GM18873 (cell line): ENCODE data around the gene AP3B2.
"Not testable (repeated sequence)": the region's sequence is repeated elsewhere in the genome, so short reads cannot be mapped to it uniquely, and the experiment has no call there.

ENCODE experiments used
- ATAC-seq: cut with Tn5 transposase; IDR thresholded peaks from one replicate; pipeline ENCODE4 v1.9.1; 2021; ENCODE audit warnings: mild to moderate bottlenecking, moderate library complexity, moderate number of reproducible peaks; ENCODE audit not compliant: unreplicated experiment, low FRiP score

The AP3B2 gene, protein sequence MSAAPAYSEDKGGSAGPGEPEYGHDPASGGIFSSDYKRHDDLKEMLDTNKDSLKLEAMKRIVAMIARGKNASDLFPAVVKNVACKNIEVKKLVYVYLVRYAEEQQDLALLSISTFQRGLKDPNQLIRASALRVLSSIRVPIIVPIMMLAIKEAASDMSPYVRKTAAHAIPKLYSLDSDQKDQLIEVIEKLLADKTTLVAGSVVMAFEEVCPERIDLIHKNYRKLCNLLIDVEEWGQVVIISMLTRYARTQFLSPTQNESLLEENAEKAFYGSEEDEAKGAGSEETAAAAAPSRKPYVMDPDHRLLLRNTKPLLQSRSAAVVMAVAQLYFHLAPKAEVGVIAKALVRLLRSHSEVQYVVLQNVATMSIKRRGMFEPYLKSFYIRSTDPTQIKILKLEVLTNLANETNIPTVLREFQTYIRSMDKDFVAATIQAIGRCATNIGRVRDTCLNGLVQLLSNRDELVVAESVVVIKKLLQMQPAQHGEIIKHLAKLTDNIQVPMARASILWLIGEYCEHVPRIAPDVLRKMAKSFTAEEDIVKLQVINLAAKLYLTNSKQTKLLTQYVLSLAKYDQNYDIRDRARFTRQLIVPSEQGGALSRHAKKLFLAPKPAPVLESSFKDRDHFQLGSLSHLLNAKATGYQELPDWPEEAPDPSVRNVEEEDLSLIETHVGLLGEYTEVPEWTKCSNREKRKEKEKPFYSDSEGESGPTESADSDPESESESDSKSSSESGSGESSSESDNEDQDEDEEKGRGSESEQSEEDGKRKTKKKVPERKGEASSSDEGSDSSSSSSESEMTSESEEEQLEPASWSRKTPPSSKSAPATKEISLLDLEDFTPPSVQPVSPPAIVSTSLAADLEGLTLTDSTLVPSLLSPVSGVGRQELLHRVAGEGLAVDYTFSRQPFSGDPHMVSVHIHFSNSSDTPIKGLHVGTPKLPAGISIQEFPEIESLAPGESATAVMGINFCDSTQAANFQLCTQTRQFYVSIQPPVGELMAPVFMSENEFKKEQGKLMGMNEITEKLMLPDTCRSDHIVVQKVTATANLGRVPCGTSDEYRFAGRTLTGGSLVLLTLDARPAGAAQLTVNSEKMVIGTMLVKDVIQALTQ

DNA sequence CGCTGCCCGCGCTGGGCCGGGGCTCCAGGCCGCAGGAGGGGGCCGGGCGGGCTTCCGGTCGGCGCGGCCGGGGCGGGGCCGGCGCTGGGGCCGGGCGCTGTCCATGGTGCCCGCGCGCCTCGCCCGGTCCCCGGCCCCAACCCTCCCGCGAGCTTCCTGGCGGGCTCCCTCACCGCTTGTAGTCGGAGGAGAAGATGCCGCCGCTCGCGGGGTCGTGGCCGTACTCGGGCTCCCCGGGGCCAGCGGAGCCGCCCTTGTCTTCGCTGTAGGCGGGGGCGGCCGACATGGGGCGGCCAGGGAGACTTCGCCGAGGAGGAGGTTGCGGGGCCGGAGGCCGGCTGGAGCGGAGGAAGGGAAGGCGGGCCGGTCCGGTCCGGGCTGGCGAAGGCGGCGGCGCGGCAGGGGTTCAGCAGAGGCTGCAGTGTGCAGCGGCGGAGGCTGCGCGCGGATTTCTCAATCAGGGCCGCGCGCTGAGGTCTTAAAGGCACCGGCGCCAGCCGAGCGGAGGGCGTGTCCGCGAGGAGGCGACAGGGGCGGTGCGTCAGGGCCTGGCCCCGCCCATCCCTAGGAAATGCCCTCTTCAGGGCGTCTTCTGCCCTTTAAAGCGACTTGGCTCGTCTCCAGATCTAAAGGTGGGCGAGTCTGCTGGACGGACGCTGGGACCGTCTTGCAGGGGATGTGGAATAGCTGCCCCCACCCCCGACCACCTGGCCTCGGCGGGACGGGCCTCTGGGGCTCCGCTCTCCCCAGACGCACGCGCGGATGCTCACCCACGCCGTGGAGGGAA lies at the start of gene AP3B2:
TSS of gene AP3B2 (minus strand) at position 455 of the 787 bp plus-strand sequence. CDS start at position 286, 169 bp downstream.
- ATAC-seq = no peak

DNA sequence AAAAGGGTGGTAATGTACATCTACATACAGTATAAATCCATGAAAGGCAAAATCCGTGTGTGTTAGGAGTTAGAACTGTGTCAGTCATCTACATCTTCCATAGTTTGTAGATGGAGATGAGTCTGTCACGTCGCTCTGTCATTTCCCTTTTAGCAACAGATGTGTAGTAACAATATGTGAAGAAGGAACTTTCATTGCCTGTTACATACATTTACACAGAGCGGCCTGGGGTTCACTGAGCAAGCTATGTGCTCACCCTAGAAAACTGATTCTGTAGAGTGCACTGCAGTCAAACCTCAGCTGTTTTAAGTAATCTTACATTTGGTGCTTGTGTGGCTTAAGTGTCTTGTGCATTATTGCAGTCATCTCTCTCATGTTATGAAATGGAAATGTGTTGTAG lies 41.6 kb upstream of the AP3B2 start:
- no peak for ATAC-seq

DNA sequence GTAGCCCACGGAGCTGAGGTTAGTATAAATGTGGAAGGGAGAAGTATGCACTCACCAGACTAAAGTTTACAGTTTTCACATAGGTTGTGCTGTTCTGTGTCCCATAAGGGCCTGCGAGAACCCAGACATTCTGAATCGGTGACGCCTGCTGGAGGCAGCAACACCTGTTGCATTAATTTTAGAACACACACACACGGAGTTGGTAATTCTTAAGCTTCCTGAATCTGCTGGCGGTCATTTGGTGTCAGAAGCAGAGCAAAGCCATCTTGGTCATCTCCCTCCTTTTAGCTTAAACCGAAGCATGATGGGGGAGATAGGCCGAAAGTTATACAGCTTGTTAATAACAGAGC lies 41.1 kb upstream of the AP3B2 start:
- peak; percentile 21 for ATAC-seq

DNA sequence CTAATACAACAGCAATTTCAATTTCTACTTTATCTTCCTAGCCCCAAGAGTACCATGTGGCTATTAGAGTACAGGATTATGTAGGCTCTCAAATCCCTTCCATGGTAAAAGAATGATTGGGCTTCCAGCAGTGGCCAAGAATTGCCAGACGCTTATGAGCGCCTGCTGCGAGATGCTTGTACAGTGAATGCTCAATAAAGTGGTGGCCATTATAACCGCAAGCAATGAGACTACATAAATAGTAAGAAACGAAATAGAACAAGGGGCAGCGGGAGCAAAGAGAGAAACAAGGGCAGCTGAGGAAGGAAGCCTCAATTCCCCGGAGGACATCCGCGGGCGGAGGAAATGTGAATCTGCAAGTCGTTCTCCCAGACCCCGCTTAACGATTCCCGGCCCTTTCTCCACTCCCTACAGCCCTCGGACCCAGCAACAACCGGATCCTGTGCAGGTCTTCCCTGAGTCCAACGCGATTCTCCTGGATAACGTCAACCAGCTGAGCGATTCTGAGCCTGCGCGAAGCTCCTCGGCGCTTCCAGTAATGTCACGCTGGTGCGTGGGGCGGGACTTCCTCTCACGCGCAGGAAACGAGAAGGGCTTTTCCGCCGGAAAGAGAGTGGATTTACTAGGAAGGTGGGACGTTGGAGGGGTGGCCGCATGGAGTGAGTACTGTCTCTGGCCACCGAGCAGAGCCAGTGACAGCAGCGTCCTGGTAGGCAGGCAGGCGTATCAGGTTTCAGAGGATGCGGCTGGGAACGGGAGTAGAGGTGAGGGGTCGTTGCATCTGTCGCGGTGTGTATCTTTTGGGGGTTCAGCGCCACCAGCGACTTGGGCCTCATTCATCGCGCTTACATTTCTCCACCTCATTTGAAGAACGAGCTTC lies 40.5 kb upstream of the AP3B2 start:
- peak; percentile 66 for ATAC-seq

DNA sequence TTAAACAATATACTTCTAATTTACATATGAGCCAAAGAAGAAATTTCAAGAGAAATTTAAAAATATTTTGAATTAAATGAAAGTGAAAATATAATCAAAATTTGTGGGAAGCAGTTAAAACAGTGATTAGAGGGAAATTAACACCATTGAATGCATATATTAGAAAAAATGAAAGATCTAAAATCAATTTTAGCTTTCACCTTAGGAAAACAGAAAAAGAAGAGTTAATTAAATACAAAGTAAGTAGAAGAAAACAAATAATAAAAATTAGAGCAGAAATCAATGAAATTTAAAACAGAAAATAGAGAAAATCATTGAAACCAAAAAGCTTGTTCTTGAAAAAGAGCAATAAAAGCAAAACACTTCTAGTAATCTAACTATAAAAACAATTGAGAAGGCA lies 38.6 kb upstream of the AP3B2 start:
- no peak for ATAC-seq

DNA sequence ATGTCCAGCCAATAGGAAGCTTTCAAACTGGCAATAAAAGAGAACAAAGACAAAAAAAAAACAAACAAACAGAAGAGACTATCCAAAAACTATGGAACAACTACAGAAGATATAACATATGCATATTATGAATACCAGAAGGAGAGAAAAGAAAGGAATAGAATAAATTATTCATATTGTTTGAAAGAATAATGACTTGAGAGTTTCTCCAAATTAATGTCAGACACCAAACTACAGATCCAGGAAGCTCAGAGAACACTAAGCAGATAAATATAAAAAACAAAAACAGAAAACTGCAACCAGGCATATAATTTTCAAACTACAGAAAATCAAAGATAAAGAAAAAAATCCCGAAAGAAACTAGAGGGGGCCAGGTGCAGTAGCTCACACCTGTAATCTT lies 34.1 kb upstream of the AP3B2 start:
- no peak for ATAC-seq

DNA sequence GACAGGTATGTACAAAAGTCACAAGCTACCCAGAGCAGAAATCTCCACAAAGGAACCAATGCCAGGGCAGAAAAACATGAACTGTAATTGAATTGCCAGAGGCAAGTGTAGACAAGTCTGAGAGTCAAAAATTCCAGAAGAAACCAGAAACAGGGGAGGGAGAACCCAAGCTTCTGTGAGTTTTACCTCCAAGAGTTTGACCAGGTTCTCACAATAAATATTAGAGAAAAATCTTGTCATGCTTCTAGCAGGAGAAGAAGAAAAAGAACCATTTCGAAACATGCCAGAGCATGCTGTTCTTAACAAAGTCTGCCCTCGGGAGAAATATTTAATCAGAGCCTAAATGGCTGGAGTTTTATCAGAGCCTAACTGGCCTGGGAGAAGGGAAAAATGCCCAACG lies 32.5 kb upstream of the AP3B2 start:
- ATAC-seq = no peak

DNA sequence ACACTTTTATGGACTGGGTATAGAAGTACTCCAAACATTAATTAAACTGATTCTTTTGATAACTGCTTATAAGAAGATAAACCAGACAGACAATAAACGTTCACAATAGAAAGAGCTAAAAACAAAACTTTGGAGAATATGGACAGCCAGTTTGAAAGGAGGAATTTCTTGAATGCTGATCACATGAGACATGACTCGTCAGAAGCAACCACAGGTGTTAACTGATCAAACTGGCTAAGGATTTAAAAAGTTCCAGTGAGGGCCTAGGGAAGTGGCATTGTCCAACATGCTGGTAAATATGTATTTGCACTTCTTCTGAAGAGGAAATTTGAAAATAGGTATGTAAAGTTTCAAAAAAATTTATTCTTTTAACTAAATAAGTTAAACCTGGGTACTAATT lies 29.4 kb upstream of the AP3B2 start:
- ATAC-seq = no peak

DNA sequence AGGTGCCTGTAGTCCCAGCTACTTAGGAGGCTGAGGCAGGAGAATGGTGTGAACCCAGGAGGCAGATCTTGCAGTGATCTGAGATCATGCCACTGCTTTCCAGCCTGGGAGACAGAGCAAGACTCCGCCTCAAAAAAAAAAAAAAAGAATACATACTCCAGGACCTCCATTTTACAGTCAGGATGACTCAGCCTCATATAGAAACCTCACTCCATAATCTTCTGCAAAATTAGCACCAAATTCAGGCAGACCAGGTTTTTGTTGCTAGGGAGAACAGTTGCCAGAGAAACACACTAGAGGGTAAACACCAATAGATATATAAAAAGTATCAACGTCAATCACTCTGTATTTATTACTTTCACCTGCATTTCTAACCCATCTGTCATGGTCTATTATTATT lies 28.3 kb upstream of the AP3B2 start:
- no peak for ATAC-seq

DNA sequence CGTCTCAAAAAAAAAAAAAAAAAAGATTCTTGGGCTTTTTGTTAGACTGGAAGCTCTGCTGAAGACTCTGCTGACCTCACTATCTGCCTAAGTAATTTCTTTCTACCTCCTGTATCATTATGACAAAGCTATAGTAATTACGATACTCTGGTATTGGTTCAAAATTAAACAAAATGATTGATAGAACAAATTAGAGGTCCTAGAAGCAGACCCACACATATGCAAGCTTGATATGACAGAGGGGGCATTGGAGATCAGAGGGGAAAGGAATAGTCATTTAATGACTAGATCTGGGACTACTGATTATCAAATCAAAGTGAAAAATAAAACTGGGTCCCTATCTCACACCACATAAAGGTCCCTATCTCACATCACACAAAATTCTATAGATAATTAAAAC lies 21.9 kb upstream of the AP3B2 start:
- no peak for ATAC-seq

DNA sequence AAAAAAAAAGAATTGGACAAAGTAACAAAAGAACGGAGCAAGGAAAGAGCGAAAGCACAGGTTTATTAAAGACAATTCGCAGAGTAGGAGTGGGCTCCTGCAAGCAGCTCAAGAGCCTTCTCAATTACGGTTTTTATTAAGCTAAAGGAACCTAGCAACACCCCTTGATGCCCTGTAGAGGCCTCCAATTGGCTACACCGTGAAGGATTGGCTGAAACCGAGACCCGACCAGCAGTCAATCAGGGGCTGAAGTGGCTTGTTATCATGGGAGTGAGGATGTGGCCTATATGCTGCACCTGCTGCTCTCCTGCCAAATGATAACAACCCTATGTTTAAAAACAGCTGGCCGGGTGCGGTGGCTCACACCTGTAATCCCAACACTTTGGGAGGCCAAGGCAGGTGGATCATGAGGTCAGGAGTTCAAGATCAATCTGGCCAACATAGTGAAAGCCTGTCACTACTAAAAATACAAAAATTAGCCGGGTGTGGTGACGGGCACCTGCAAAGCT lies 20.4 kb upstream of the AP3B2 start:
- no peak for ATAC-seq

DNA sequence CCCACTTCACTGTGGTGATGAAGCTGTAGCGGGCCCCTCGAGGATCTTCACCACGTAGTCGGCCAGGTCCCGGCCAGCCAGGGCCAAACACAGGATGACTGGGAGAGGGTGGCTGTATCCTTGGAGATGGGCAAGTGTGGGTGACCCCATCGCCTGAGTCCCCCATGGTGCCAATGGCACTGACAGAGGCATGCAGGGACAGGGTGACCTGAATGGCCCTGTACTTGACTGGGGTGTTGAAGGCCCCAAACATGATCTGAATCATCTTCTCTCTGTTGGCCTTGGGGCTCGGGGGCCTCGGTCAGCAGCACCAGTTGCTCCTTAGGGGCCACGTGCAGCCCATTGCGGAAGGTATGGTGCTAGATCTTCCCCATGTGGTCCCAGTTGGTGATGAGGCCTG lies 17.1 kb upstream of the AP3B2 start:
- no peak for ATAC-seq

DNA sequence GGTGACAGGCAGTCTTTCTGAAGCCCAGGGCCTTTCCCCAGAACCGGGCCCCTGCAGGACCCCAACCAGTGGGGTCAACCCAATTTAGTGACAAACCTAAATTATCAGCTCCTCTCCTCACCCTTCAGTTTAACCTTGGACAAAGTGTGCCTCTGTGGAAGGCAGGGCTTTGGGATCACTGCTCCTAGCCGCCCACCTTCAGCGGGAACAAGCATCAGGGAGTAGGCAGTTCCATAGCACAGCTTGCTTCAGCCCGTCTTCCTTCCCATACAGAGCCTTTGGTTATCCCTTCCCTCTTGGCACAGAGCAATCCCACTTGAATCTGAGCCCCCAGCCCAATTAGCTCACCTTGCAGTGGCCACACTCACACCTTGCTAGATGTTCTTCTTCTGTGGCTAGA lies 5.3 kb upstream of the AP3B2 start:
- no peak for ATAC-seq

DNA sequence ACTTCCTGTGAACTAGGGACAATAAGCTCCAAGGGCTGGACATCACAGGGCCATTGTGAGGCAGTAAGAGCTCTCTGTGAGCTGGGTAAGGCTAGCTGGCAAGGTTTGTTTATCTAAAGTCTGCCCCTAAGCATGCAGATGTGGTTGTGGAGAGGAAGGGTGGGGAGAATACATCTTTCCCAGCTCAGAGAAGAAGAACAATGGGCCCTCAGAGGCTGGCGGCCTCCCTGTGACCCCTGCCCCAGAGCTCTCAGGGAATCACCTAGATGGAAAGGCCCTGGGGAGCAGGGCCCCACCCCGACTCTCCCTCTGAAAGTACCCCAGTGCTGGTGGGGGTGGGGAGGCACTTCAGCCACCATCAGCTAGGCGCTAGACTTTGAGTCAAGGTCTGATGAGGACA lies 4.3 kb upstream of the AP3B2 start:
- no peak for ATAC-seq

DNA sequence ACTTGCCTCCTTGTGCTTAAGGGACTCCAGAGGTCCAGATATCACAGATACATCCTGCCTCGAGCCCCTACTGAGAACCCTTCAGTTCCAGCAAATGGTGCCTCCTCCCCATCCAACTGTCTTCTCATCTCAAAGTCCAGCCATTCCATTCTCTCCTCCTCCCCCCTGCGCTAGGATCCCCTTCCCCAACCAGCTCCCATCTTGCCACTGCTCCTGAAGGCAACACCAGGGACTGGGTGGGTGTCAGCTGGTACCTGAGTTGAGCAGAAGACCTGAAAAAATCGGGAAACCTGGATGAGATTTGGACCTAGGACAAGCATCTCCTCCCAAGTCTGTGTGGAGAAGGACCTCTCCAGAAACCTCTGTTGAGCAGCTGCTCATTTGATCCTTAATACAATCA lies 2.4 kb upstream of the AP3B2 start:
- no peak for ATAC-seq

DNA sequence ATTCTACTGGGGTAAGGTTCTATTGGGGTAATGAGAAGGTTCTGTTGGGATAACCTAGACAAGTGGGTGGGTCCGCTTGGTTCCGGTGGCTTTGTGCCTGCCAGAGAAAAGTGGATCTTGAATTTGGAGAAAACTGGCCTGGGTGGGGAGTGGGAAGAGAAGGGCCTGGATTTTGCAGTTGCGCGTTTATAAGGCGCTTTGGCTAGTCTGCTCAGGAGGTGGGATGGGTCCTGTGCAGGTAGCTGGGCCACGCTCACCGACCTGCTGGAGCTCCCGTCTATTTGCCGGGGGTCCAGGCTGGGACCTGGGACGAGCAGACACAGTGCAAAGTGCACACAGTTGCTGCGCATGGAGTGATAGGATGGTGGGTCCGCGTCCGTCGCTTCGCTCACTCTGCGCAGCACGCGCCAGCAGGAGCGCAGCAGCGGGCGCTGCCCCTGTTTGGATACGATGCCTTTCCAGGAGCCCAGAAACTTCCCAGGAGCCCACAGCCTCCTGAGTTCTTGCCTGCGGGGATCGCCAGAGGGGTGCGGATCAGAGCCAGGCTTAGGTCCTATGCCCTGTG lies 1.3 kb upstream of the AP3B2 start:
- no peak for ATAC-seq

DNA sequence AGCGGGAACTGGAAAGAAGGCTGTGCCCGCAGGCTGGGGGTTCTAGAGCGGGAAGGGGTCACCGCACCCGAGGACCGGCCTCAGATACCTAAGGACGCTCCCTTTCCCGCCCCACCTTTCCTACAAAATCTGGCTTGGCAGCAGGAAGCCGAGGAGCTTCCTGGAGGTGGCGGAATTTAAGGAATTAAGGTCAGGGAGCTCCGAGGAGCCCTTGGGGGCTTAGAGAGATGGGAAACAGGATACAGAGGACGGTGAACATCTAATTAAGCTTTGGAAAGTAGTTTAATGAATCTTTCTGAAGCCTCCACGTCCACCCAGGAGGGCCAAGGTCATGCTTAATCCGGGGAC lies 507 bp upstream of the AP3B2 start:
- no peak for ATAC-seq

DNA sequence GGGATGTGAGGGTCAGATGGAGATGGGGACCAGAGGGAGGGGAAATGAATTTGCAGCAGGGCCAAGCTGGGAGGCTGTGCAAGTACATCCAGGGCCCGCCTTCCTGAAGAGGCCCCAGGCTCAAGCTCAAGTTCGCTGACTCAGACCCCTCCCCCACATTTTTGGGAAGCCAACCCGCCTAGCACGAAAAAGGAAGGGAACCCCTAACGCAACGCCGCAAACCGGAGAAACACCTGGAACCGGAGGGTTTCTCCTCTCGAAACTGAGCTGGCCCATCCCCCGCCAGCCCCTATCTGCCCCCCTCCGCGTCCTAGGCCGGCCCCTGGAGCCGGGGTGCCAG lies 624 bp downstream of the AP3B2 start:
- ATAC-seq = no peak

DNA sequence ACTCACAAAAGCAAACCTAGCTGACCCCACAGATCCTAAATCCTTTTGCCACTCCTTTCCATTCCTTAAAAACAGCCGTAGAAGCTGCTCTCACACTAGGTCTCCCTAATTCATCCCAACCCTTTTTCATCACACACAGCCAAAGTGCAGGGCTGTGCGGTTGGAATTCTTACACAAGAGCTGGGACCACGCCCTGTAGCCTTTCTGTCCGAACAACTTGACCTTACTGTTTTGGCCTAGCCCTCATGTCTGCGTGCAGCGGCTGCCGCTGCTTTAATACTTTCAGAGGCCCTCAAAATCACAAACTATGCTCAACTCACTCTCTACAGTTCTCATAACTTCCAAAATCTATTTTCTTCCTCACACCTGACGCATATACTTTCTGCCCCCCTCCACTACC lies 3.8 kb downstream of the AP3B2 start:
- not testable (repeated sequence) for ATAC-seq
